Measurements from ENCODE around the gene PACSIN2. TPM values are rescaled to one million over a fixed set of nuclear protein-coding genes. Genes with fewer than 3 reads are reported as not detected.
A peak's percentile ranks its signal among the peaks of the same experiment; 100 is the strongest.

The PACSIN2 gene
- total and polyA plus RNA-seq, 10 of the 15 experiments (the other 5 are each of a cell fraction or from before 2014, with no cell fraction given), result 0.93 to 78.7 (median 46.8) TPM

DNA sequence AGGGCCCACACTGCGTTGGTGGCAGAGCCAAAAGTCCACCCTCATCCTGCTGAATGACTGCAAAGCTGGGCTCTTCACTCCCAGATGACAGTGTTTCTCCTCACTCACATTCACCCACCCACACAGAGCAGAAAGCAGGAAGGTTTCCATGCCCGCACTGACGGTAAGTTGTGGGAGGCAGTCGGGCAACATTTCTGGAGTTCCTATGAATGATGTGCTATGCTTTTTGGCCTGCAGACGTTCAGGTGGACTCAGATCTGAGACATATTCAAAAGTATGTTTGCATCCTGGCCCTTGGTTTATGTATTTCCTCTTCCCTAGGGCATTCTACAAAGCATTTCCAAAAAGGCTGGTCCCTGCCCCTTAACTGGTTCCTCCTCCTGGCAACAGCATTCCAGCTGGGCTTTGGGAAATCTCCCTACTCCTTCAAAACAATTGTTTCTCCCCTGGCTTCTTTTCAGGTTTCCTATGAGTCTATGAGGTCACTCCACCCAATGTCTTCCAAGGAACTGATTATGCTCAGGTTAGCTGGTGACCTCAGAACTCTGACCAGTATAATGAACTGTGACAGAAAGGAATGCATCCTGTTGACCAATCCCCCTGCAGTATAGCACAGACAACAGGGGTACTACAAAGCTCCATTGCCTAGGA, 36.4 kb downstream of the PACSIN2 start:
- CTCF ChIA-PET, result interaction anchor here (0.6 to 0.8 kb wide), 3 partner anchors 34 to 111 kb away, joined by 3 read pairs; no protein-coding TSS in a partner anchor
- WGBS (ENCODE audit: insufficient coverage, insufficient replicate concordance, low lambda C conversion rate, missing lambda C conversion rate), result 81% methylated on average over 5 of the region's 5 CpGs

DNA sequence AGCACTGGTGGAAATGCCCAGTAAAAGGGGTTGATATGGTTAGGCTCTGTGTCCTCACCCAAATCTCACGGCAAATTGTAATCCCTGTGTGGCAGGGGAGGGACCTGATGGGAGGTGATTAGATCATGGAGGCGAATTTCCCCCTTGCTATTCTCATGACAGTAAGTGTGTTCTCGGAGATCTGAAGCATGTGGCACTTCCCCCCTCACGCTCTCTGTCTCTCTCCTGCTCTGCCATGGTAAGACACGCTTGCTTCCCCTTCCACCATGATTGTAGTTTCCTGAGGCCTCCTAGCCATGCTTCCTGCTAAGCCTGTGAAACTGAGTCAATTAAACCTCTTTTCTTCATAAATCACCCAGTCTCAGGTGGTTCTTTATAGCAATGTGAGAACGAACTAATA, 37.4 kb downstream of the PACSIN2 start:
- peak overlapping the region; percentile 34; the same call in 1 of the 2 replicates for H3K4me2 ChIP-seq (ENCODE audit: control insufficient read depth, insufficient read depth)
- RAD21 ChIA-PET (ENCODE audit: unreplicated experiment), result no interaction called here
- H3K4me3 ChIP-seq, result 0 out of 2 replicates have a peak overlapping the region, but pooled peaks have one; percentile 8
- no peaks in the 10 kb centered on the region for H4K20me1 ChIP-seq (ENCODE audit: control insufficient read depth, insufficient read depth)
- intact Hi-C loops (cut with micrococcal nuclease; ENCODE audit: unreplicated experiment) (no loop called here), in situ Hi-C loops (cut with MboI) (no loop called here)
- WGBS (ENCODE audit: insufficient coverage, insufficient replicate concordance, low lambda C conversion rate, missing lambda C conversion rate), result 32% methylated on average over 6 of the region's 6 CpGs
- SMC1A ChIA-PET (ENCODE audit: uncharacterized antibody, unreplicated experiment), result interaction anchor here (0.9 to 1.3 kb wide), 3 partner anchors 9 to 23 kb away, joined by 3 read pairs; no protein-coding TSS in a partner anchor
- H3K79me2 ChIP-seq (ENCODE audit: control insufficient read depth, insufficient read depth, low read length), result peaks cover 61% of the 10 kb centered on the region
- no peaks in the 10 kb centered on the region for H3K36me3 ChIP-seq (ENCODE audit: control insufficient read depth in 2 of 2, insufficient read depth in 2 of 2, low read length in 1 of 2)
- H3K27ac ChIP-seq (ENCODE audit: control insufficient read depth, insufficient read depth), result peak overlapping the region; percentile 69
- CTCF ChIA-PET, result interaction anchor here (0.8 kb wide), 1 partner anchor 35 kb away, joined by 3 read pairs; no protein-coding TSS in a partner anchor
- H3K27me3 ChIP-seq (replicated peaks in 1 of 2; ENCODE audit: control insufficient read depth in 2 of 2, insufficient read depth in 2 of 2, low read length in 1 of 2), result no peaks in the 10 kb centered on the region
- no peaks in the 10 kb centered on the region for H3K9me3 ChIP-seq (replicated peaks; ENCODE audit: control insufficient read depth, insufficient read depth, low read length)
- peaks cover 28% of the 10 kb centered on the region for H3K4me1 ChIP-seq (ENCODE audit: control insufficient read depth, insufficient read depth, low read length)
- no peak overlapping the region for H3K9ac ChIP-seq (ENCODE audit: control insufficient read depth, insufficient read depth, low read length)
- peak; percentile 78 for ATAC-seq
- POLR2A ChIA-PET, result interaction anchor here (1.5 kb wide), 1 partner anchor 35 kb away, joined by 4 read pairs; no protein-coding TSS in a partner anchor
- BruUV-seq (replicated peaks), result no TSS peak
- H2AFZ ChIP-seq (ENCODE audit: control insufficient read depth, low read depth, low read length), result peak overlapping the region; percentile 43; the same call in 1 of the 2 replicates
- DNase-seq (ENCODE audit: low read depth, low spot score), result no peak
- no peak for FAIRE-seq
- TF ChIP-seq NFIC (IDR thresholded peaks at IDR 0.05; ENCODE audit: low read depth, low read length) (peak; percentile 22; the same call in 1 of the 2 replicates), TBL1XR1 (IDR thresholded peaks at IDR 0.05; ENCODE audit: low read depth, low read length) (no peak), NR2F1 (conservative IDR thresholded peaks at IDR 0.05) (no peak), SPI1 (IDR thresholded peaks at IDR 0.05; ENCODE audit: borderline replicate concordance, insufficient read depth, low read depth, low read length) (peak; percentile 71), KAT2A (conservative IDR thresholded peaks at IDR 0.05; ENCODE audit: control insufficient read depth, low read depth, low read length) (no peak), CREB1 (IDR thresholded peaks at IDR 0.05; ENCODE audit: low read depth) (no peak; the same call in 1 of the 2 replicates), EED (IDR thresholded peaks at IDR 0.05; ENCODE audit: low read depth) (0 out of 2 replicates have a peak, but pooled peaks have one; percentile 49), CEBPB (IDR thresholded peaks at IDR 0.05; ENCODE audit: borderline replicate concordance in 1 of 2, low read depth in 2 of 2, low read length in 2 of 2) (no peak), YY1 (IDR thresholded peaks at IDR 0.05; ENCODE audit: low read depth, low read length) (peak; percentile 74), MTA3 (IDR thresholded peaks at IDR 0.05; ENCODE audit: borderline replicate concordance, low read length) (no peak), TARDBP (IDR thresholded peaks at IDR 0.05; ENCODE audit: borderline replicate concordance) (no peak)

More for the DNA sequence above, 36.4 kb downstream of the PACSIN2 start:
- ChIA-PET SMC1A (ENCODE audit: uncharacterized antibody, unreplicated experiment) (interaction anchor here (0.9 to 1.3 kb wide), 3 partner anchors 10 to 22 kb away, joined by 3 read pairs; no protein-coding TSS in a partner anchor), RAD21 (ENCODE audit: unreplicated experiment) (interaction anchor here (1.0 kb wide), 1 partner anchor 36 kb away, joined by 5 read pairs; the partner anchor contains the start of gene PACSIN2), POLR2A (interaction anchor here (0.5 to 1.5 kb wide), 2 partner anchors 18 to 34 kb away, joined by 4 read pairs; no protein-coding TSS in a partner anchor)
- Histone ChIP-seq H3K4me1 (ENCODE audit: control insufficient read depth, insufficient read depth, low read length) (peaks cover 27% of the 10 kb centered on the region), H3K27ac (ENCODE audit: control insufficient read depth, insufficient read depth) (peak overlapping the region; percentile 69), H3K4me2 (ENCODE audit: control insufficient read depth, insufficient read depth) (peak overlapping the region; percentile 34; the same call in 1 of the 2 replicates), H3K79me2 (ENCODE audit: control insufficient read depth, insufficient read depth, low read length) (peaks cover 58% of the 10 kb centered on the region), H3K9ac (ENCODE audit: control insufficient read depth, insufficient read depth, low read length) (no peak overlapping the region), H3K4me3 (no peak overlapping the region), H3K27me3 (replicated peaks in 1 of 2; ENCODE audit: control insufficient read depth in 2 of 2, insufficient read depth in 2 of 2, low read length in 1 of 2) (no peaks in the 10 kb centered on the region), H2AFZ (ENCODE audit: control insufficient read depth, low read depth, low read length) (no peak overlapping the region), H4K20me1 (ENCODE audit: control insufficient read depth, insufficient read depth) (no peaks in the 10 kb centered on the region), H3K36me3 (ENCODE audit: control insufficient read depth in 2 of 2, insufficient read depth in 2 of 2, low read length in 1 of 2) (no peaks in the 10 kb centered on the region), H3K9me3 (replicated peaks; ENCODE audit: control insufficient read depth, insufficient read depth, low read length) (no peaks in the 10 kb centered on the region)
- no peak for DNase-seq (ENCODE audit: low read depth, low spot score)
- intact Hi-C loops (cut with micrococcal nuclease; ENCODE audit: unreplicated experiment), result no loop called here
- BruUV-seq (replicated peaks), result no TSS peak
- ATAC-seq, result no peak
- no peak for FAIRE-seq
- TF ChIP-seq SMAD5 (IDR thresholded peaks at IDR 0.05; ENCODE audit: low read depth) (no peak), CREB1 (IDR thresholded peaks at IDR 0.05; ENCODE audit: low read depth) (peak; percentile 50; the same call in 1 of the 2 replicates), MTA2 (IDR thresholded peaks at IDR 0.05; ENCODE audit: low read depth) (no peak)
- TF ChIP-seq, protein P1, sequence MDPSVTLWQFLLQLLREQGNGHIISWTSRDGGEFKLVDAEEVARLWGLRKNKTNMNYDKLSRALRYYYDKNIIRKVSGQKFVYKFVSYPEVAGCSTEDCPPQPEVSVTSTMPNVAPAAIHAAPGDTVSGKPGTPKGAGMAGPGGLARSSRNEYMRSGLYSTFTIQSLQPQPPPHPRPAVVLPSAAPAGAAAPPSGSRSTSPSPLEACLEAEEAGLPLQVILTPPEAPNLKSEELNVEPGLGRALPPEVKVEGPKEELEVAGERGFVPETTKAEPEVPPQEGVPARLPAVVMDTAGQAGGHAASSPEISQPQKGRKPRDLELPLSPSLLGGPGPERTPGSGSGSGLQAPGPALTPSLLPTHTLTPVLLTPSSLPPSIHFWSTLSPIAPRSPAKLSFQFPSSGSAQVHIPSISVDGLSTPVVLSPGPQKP (IDR thresholded peaks at IDR 0.05; ENCODE audit: low read depth, low read length), result no peak
- in situ Hi-C loops (cut with MboI), result no loop called here

Measured in GM12878 (cell line).